ENCODE data around the gene CYP51A1. TPM values are rescaled to one million over a fixed set of nuclear protein-coding genes. Genes with fewer than 3 reads are reported as not detected.

Gene CYP51A1
- total and polyA plus RNA-seq, 8 donors, result 8.0 to 115 (median 19.9) TPM

- intact Hi-C loops (cut with DNase I; ENCODE audit: low total_unique reads), result no loop called here
- H3K9me3 ChIP-seq, result no peaks in the 10 kb centered on the region
- H3K36me3 ChIP-seq, result peaks cover 6 to 84% (median 72%) of the 10 kb centered on the region in 4 donors
- 18 to 30% (median 24%) methylated on average over 1 of the region's 1 CpG for WGBS, 5 donors
- H3K4me1 ChIP-seq, result peaks cover 0 to 6% (median 2%) of the 10 kb centered on the region in 4 donors
- TF ChIP-seq CTCF (IDR thresholded peaks at IDR 0.05), result no peak
- H3K4me3 ChIP-seq, result no peak overlapping the region
- DNase-seq, result peak in 1 of 2 donors; percentile 51
- peak overlapping the region in 1 of 5 donors; percentile 31 for H3K27ac ChIP-seq
- H3K27me3 ChIP-seq, result no peaks in the 10 kb centered on the region
Measured at GRCh38 chr7:92076509-92076908, 57.8 kb downstream of the CYP51A1 start.

- H3K9me3 ChIP-seq, result no peaks in the 10 kb centered on the region
- WGBS, 5 donors, result 86 to 91% (median 88%) methylated on average over 4 of the region's 4 CpGs
- intact Hi-C loops (cut with DNase I; ENCODE audit: low total_unique reads), result no loop called here
- no peaks in the 10 kb centered on the region for H3K27me3 ChIP-seq
- DNase-seq, result no peak
- H3K4me3 ChIP-seq, result no peak overlapping the region
- H3K4me1 ChIP-seq, result peaks cover 0 to 6% (median 2%) of the 10 kb centered on the region in 4 donors
- no peak overlapping the region for H3K27ac ChIP-seq
- no peak for TF ChIP-seq POLR2A (IDR thresholded peaks at IDR 0.05)
- no peak for TF ChIP-seq CTCF (IDR thresholded peaks at IDR 0.05)
- TF ChIP-seq POLR2AphosphoS5 (IDR thresholded peaks at IDR 0.05), result no peak
- no peak for TF ChIP-seq EP300 (IDR thresholded peaks at IDR 0.05)
- peaks cover 6 to 87% (median 74%) of the 10 kb centered on the region in 4 donors for H3K36me3 ChIP-seq
Measured at GRCh38 chr7:92075455-92076158, 58.7 kb downstream of the CYP51A1 start.

GRCh38 chr7:92072708-92073107, 61.6 kb downstream of the CYP51A1 start:
- H3K36me3 ChIP-seq, result peaks cover 5 to 77% (median 70%) of the 10 kb centered on the region in 4 donors
- H3K4me1 ChIP-seq, result peaks cover 0 to 6% (median 2%) of the 10 kb centered on the region in 4 donors
- H3K4me3 ChIP-seq, result no peak overlapping the region
- no peak for TF ChIP-seq CTCF (IDR thresholded peaks at IDR 0.05)
- no peak for TF ChIP-seq POLR2A (IDR thresholded peaks at IDR 0.05)
- no peak for TF ChIP-seq POLR2AphosphoS5 (IDR thresholded peaks at IDR 0.05)
- TF ChIP-seq EP300 (IDR thresholded peaks at IDR 0.05), result no peak
- H3K27ac ChIP-seq, result no peak overlapping the region
- intact Hi-C loops (cut with DNase I; ENCODE audit: low total_unique reads), result no loop called here
- WGBS, 5 donors, result 93 to 98% (median 96%) methylated on average over 3 of the region's 3 CpGs
- no peaks in the 10 kb centered on the region for H3K9me3 ChIP-seq
- DNase-seq, result no peak
- H3K27me3 ChIP-seq, result no peaks in the 10 kb centered on the region

- Histone ChIP-seq H3K27ac (no peak overlapping the region), H3K4me1 (peaks cover 0 to 6% (median 2%) of the 10 kb centered on the region in 4 donors), H3K36me3 (peaks cover 11 to 77% (median 70%) of the 10 kb centered on the region in 4 donors), H3K9me3 (no peaks in the 10 kb centered on the region), H3K27me3 (no peaks in the 10 kb centered on the region), H3K4me3 (no peak overlapping the region)
- DNase-seq, result no peak
- WGBS, 5 donors, result 53 to 73% (median 71%) methylated on average over 1 of the region's 1 CpG
- TF ChIP-seq EP300 (IDR thresholded peaks at IDR 0.05), result no peak
- TF ChIP-seq POLR2A (IDR thresholded peaks at IDR 0.05), result no peak
- no peak for TF ChIP-seq CTCF (IDR thresholded peaks at IDR 0.05)
- TF ChIP-seq POLR2AphosphoS5 (IDR thresholded peaks at IDR 0.05), result no peak
- intact Hi-C loops (cut with DNase I; ENCODE audit: low total_unique reads), result no loop called here
Measured at GRCh38 chr7:92072121-92072520, 62.2 kb downstream of the CYP51A1 start.

Data from stomach (tissue), 9 donors.